Keratinocyte (primary cell): Measurements from ENCODE around the gene SCD5. TPM values are rescaled to one million over a fixed set of nuclear protein-coding genes. Genes with fewer than 3 reads are reported as not detected.

Experiments
- DNase-seq: peaks from one replicate; pipeline ENCODE4 v3.0.0-alpha.2; 2011; ENCODE audit warnings: low read depth, missing footprints, low spot score
- FAIRE-seq: peaks from 2 replicates; lab custom pipeline; 2011; peaks lifted over from hg19 to GRCh38; lab: Jason Lieb, UNC
- H2AFZ ChIP-seq: 2 replicates; pipeline ENCODE4 v1.6.0; 2012; ENCODE audit warnings: low read length, control low read depth, inconsistent platforms; ENCODE audit not compliant: control insufficient read depth
- H3K27ac ChIP-seq: 2 replicates; pipeline ENCODE4 v1.5.1; 2011; ENCODE audit warnings: low read length; ENCODE audit not compliant: control insufficient read depth, insufficient read depth
- H3K27me3 ChIP-seq: 3 replicates; pipeline ENCODE4 v1.6.0; 2011; ENCODE audit warnings: low read length; ENCODE audit not compliant: control insufficient read depth, insufficient read depth; ENCODE audit errors: extremely low read depth
- H3K36me3 ChIP-seq, 2 experiments: 2 replicates in 1 of 2; 3 replicates in 1 of 2; pipeline ENCODE4 v1.5.1; 2011; ENCODE audit warnings: low read length in 2 of 2, mild to moderate bottlenecking in 1 of 2; ENCODE audit not compliant: control insufficient read depth in 2 of 2, insufficient read depth in 2 of 2; ENCODE audit errors: extremely low read depth in 1 of 2
- H3K4me1 ChIP-seq: 3 replicates; pipeline ENCODE4 v1.5.1; 2011; ENCODE audit warnings: low read length; ENCODE audit not compliant: control insufficient read depth, insufficient read depth; ENCODE audit errors: extremely low read depth
- H3K4me2 ChIP-seq: 3 replicates; pipeline ENCODE4 v1.6.0; 2011; ENCODE audit warnings: low read depth, low read length; ENCODE audit not compliant: control insufficient read depth, insufficient read depth; ENCODE audit errors: extremely low read depth
- H3K4me3 ChIP-seq, 3 experiments: fragments of 200-600 bp in 1 of 3; sonication (generic) in 1 of 3; 2 replicates in 2 of 3; 3 replicates in 1 of 3; pipeline ENCODE4 v1.5.1; 2011 to 2016; ENCODE audit warnings: low read length in 3 of 3, mild to moderate bottlenecking in 3 of 3, control low read depth in 2 of 3, inconsistent platforms in 1 of 3, low read depth in 1 of 3, mixed read lengths in 1 of 3, mixed run types in 1 of 3, moderate library complexity in 1 of 3; ENCODE audit not compliant: control insufficient read depth in 2 of 3, insufficient read depth in 2 of 3; ENCODE audit errors: extremely low read depth in 1 of 3
- H3K79me2 ChIP-seq: 2 replicates; pipeline ENCODE4 v1.6.0; 2012; ENCODE audit warnings: low read length; ENCODE audit not compliant: control insufficient read depth, insufficient read depth
- H3K9ac ChIP-seq: 3 replicates; pipeline ENCODE4 v1.6.0; 2011; ENCODE audit warnings: low read length; ENCODE audit not compliant: control insufficient read depth, insufficient read depth; ENCODE audit errors: extremely low read depth
- H3K9me1 ChIP-seq: 3 replicates; pipeline ENCODE4 v1.6.0; 2011; ENCODE audit warnings: low read length; ENCODE audit not compliant: control insufficient read depth, insufficient read depth; ENCODE audit errors: extremely low read depth
- H3K9me3 ChIP-seq: 2 replicates; pipeline ENCODE4 v1.5.1; 2012; ENCODE audit warnings: low read depth, low read length; ENCODE audit not compliant: control insufficient read depth
- H4K20me1 ChIP-seq: 3 replicates; pipeline ENCODE4 v1.6.0; 2011; ENCODE audit warnings: low read length; ENCODE audit not compliant: control insufficient read depth, insufficient read depth; ENCODE audit errors: extremely low read depth
- EZH2 ChIP-seq: IDR thresholded peaks from one replicate; pipeline ENCODE4 v1.6.1; 2012; ENCODE audit warnings: inconsistent platforms, mild to moderate bottlenecking, low read length, moderate library complexity
- dilution Hi-C: fragments of 300-500 bp; cut with MboI; formaldehyde crosslinking; loops from one replicate; pipeline ENCODE4 v1.7.0; 2020; ENCODE audit warnings: low sequenced_read_pairs; ENCODE audit not compliant: extremely low pct_ligation_motif_present
- polyA plus RNA-seq, 5 experiments: library from polyadenylated mRNA; depleted of rRNA in 3 of 5; stranded (reverse) in 3 of 5; stranded (forward) in 1 of 5; unstranded in 1 of 5; fragments of >200 nt; gene quantifications; 1 replicate in 1 of 5; 2 replicates in 3 of 5; 3 replicates in 1 of 5; pipeline versions ENCODE4 v1.2.1 to v1.2.3, GENCODE V29; 2011 to 2012; ENCODE audit warnings: missing spikeins in 2 of 5, low read depth in 1 of 5, low replicate concordance in 1 of 5
- TF ChIP-seq, protein P1 (sequence below), 3 experiments: IDR thresholded peaks in 1 of 3; conservative IDR thresholded peaks in 1 of 3; optimal IDR thresholded peaks in 1 of 3; 2 replicates in 2 of 3; 3 replicates in 1 of 3; pipeline versions ENCODE3 to v1.5.1; 2011; ENCODE audit warnings: low read length in 3 of 3, mild to moderate bottlenecking in 3 of 3, moderate library complexity in 2 of 3, control low read depth in 1 of 3, inconsistent platforms in 1 of 3; ENCODE audit not compliant: insufficient read depth in 2 of 3; ENCODE audit errors: extremely low read depth in 1 of 3

SCD5 gene
- polyA plus RNA-seq, 1 donor (not counting 4 experiments of a cell fraction or from before 2014, with no cell fraction given), result 39.4 TPM

DNA sequence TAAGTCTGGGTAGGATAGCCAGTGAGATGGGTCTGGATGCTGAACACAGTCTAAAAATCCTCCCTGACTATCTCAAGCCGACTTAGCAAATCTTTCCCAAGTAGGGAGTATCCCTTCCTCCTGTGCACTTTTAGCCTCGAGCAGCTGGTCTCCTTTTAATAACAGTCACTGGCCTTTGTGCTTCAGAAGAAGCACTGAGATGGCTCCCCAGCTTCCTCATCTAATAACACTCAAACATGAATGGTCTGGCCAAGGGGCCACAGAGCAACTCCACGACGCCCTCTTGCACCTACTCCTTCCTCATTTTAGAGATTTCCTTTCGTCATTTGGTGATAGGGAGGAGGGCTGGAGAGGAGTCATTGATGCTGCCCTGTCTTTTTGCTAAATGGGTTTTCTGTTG lies 158.1 kb downstream of the SCD5 start:
- dilution Hi-C loops, result no loop called here
- no peak for TF ChIP-seq EZH2
- TF ChIP-seq, protein P1, sequence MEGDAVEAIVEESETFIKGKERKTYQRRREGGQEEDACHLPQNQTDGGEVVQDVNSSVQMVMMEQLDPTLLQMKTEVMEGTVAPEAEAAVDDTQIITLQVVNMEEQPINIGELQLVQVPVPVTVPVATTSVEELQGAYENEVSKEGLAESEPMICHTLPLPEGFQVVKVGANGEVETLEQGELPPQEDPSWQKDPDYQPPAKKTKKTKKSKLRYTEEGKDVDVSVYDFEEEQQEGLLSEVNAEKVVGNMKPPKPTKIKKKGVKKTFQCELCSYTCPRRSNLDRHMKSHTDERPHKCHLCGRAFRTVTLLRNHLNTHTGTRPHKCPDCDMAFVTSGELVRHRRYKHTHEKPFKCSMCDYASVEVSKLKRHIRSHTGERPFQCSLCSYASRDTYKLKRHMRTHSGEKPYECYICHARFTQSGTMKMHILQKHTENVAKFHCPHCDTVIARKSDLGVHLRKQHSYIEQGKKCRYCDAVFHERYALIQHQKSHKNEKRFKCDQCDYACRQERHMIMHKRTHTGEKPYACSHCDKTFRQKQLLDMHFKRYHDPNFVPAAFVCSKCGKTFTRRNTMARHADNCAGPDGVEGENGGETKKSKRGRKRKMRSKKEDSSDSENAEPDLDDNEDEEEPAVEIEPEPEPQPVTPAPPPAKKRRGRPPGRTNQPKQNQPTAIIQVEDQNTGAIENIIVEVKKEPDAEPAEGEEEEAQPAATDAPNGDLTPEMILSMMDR (optimal IDR thresholded peaks at IDR 0.05 in 1 of 3, IDR thresholded peaks at IDR 0.05 in 1 of 3, conservative IDR thresholded peaks at IDR 0.05 in 1 of 3; ENCODE audit: extremely low read depth in 1 of 3, insufficient read depth in 2 of 3, low read length in 3 of 3), result no peak
- H3K79me2 ChIP-seq, result no peaks in the 10 kb centered on the region
- no peaks in the 10 kb centered on the region for H3K9me1 ChIP-seq
- DNase-seq (no peak), FAIRE-seq (no peak)
- H4K20me1 ChIP-seq, result no peaks in the 10 kb centered on the region
- H3K4me1 ChIP-seq, result peaks cover 15% of the 10 kb centered on the region
- no peak overlapping the region for H3K9ac ChIP-seq
- H3K9me3 ChIP-seq, result no peaks in the 10 kb centered on the region
- no peak overlapping the region for H3K4me2 ChIP-seq
- H3K27ac ChIP-seq, result no peak overlapping the region
- H3K4me3 ChIP-seq, result no peak overlapping the region
- H3K27me3 ChIP-seq, result no peaks in the 10 kb centered on the region
- peaks cover 0 to 10% of the 10 kb centered on the region in 2 experiments for H3K36me3 ChIP-seq
- no peak overlapping the region for H2AFZ ChIP-seq

DNA sequence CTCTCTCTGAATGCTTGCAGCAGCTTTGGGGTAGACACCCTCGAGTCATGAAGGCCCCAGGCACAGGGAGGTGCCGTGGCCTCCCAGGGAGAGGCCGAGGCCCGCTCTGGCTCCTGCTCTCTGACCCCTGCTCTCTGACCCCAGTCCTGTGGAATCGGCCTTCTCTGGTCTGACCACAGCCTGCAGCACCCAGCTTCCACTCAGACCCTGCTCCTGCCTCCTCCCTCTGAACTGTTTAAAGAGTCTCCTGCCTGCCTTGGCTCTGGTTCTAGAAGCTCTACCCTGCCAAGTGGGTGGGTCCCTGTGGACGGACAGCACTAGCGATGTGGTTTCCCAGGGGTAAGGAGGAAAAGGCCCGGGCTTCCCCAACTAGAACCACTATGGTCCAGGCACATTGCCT lies 158.6 kb downstream of the SCD5 start:
- Histone ChIP-seq H3K36me3 (peaks cover 0 to 12% of the 10 kb centered on the region in 2 experiments), H3K4me1 (peaks cover 10% of the 10 kb centered on the region), H3K9me3 (no peaks in the 10 kb centered on the region), H3K9me1 (no peaks in the 10 kb centered on the region), H3K4me3 (no peak overlapping the region), H3K79me2 (no peaks in the 10 kb centered on the region), H3K27ac (no peak overlapping the region), H3K27me3 (no peaks in the 10 kb centered on the region), H3K4me2 (no peak overlapping the region), H2AFZ (no peak overlapping the region), H4K20me1 (no peaks in the 10 kb centered on the region), H3K9ac (no peak overlapping the region)
- DNase-seq, result no peak
- no peak for TF ChIP-seq EZH2
- TF ChIP-seq, protein P1 (optimal IDR thresholded peaks at IDR 0.05 in 1 of 3, IDR thresholded peaks at IDR 0.05 in 1 of 3, conservative IDR thresholded peaks at IDR 0.05 in 1 of 3; ENCODE audit: extremely low read depth in 1 of 3, insufficient read depth in 2 of 3, low read length in 3 of 3), result no peak
- FAIRE-seq, result no peak
- dilution Hi-C loops, result no loop called here
